Sigmoid colon (tissue), 7 donors: ENCODE data around the gene SPC25. TPM values are rescaled to one million over a fixed set of nuclear protein-coding genes. Genes with fewer than 3 reads are reported as not detected.

ENCODE experiments used
- DNase-seq: peaks from one replicate; pipeline ENCODE4 v3.0.0-alpha.2; 2019
- H3K27ac ChIP-seq, 4 donors: fragments of 200-600 bp; sonication (generic); one replicate each; pipeline ENCODE4 v1.5.1; 2016 to 2019; ENCODE audit warnings: mild to moderate bottlenecking in 1 of 4
- H3K27me3 ChIP-seq, 3 donors: fragments of 200-600 bp; sonication (generic); one replicate each; pipeline ENCODE4 v1.5.1; 2019; ENCODE audit warnings: mild to moderate bottlenecking in 1 of 3
- H3K36me3 ChIP-seq, 4 donors: fragments of 200-600 bp; sonication (generic); one replicate each; pipeline ENCODE4 v1.5.1; 2016 to 2019
- H3K4me1 ChIP-seq, 4 donors: fragments of 200-600 bp; sonication (generic); one replicate each; pipeline ENCODE4 v1.5.1; 2017 to 2019
- H3K4me3 ChIP-seq, 4 donors: fragments of 200-600 bp; sonication (generic); one replicate each; pipeline ENCODE4 v1.5.1; 2017 to 2019; ENCODE audit warnings: mild to moderate bottlenecking in 2 of 4, moderate library complexity in 1 of 4
- H3K9me3 ChIP-seq, 4 donors: fragments of 200-600 bp in 3 of 4; sonication (generic) in 3 of 4; one replicate each; pipeline versions ENCODE4 v1.5.1 to v1.6.1; 2013 to 2019
- CTCF ChIP-seq, 4 experiments: fragments of 450-650 bp in 3 of 4; fragments of 200-600 bp in 1 of 4; IDR thresholded peaks; one replicate each; pipeline ENCODE4 v1.5.1; 2016 to 2019; ENCODE audit warnings: antibody characterized with exemption in 4 of 4, mild to moderate bottlenecking in 3 of 4, moderate library complexity in 2 of 4
- EP300 ChIP-seq, 4 donors: sonication (generic); formaldehyde crosslinking; IDR thresholded peaks; one replicate each; pipeline ENCODE4 v1.6.1; 2017; ENCODE audit warnings: antibody characterized with exemption in 4 of 4
- POLR2A ChIP-seq, 2 donors: fragments of 450-650 bp; IDR thresholded peaks; one replicate each; pipeline ENCODE4 v1.6.1; 2016; ENCODE audit warnings: antibody characterized with exemption in 2 of 2, mild to moderate bottlenecking in 2 of 2, moderate library complexity in 2 of 2
- POLR2AphosphoS5 ChIP-seq, 4 donors: sonication (generic); formaldehyde crosslinking; IDR thresholded peaks; one replicate each; pipeline ENCODE4 v1.6.1; 2017; ENCODE audit warnings: antibody characterized with exemption in 4 of 4
- WGBS, 2 donors: extraction: QIAGEN DNeasy Blood & Tissue Kit; methylation state at CpG; one replicate each; pipeline ENCODE4 v1.1.7; 2013; 5-methylcytosine and 5-hydroxymethylcytosine counted together
- intact Hi-C: fragments of 100-400 bp; cut with DNase I; formaldehyde crosslinking; loops from one replicate; pipeline ENCODE4 v1.15.1; 2023
- polyA plus RNA-seq, 3 donors: library from polyadenylated mRNA; stranded (reverse); fragments of 200-250 nt; gene quantifications; one replicate each; pipeline ENCODE4 v1.2.3, GENCODE V29; 2013
- total RNA-seq, 4 donors: library from RNA; depleted of rRNA; stranded (reverse); fragments of >200 nt; gene quantifications; one replicate each; pipeline ENCODE4 v1.1.0, GENCODE V29; 2016
- donor health status: healthy with polysubstance abuse.
- donor health status: Bipolar disorder and iron deficiency.
- donor health status: healthy.

Gene SPC25
- total and polyA plus RNA-seq, 7 donors = 0.54 to 9.0 (median 5.6) TPM; not detected in 3

- 57 to 74% methylated on average over 2 of the region's 2 CpGs for WGBS, 2 donors
- no peak for DNase-seq
- Histone ChIP-seq H3K27ac (no peak overlapping the region), H3K4me3 (no peak overlapping the region), H3K4me1 (no peaks in the 10 kb centered on the region), H3K27me3 (no peaks in the 10 kb centered on the region), H3K9me3 (no peaks in the 10 kb centered on the region), H3K36me3 (no peaks in the 10 kb centered on the region)
- TF ChIP-seq POLR2AphosphoS5 (IDR thresholded peaks at IDR 0.05) (no peak), EP300 (IDR thresholded peaks at IDR 0.05) (no peak), POLR2A (IDR thresholded peaks at IDR 0.05) (no peak), CTCF (IDR thresholded peaks at IDR 0.05) (no peak)
- intact Hi-C loops = no loop called here
Measured at GRCh38 chr2:168841445-168841844, 48.8 kb downstream of the SPC25 start.

GRCh38 chr2:168835969-168836368 lies 54.3 kb downstream of the SPC25 start:
- no peaks in the 10 kb centered on the region for H3K9me3 ChIP-seq
- intact Hi-C loops = no loop called here
- 97 to 99% methylated on average over 2 of the region's 2 CpGs for WGBS, 2 donors
- no peaks in the 10 kb centered on the region for H3K27me3 ChIP-seq
- no peak overlapping the region for H3K4me3 ChIP-seq
- no peak for TF ChIP-seq CTCF (IDR thresholded peaks at IDR 0.05)
- TF ChIP-seq POLR2A (IDR thresholded peaks at IDR 0.05) = no peak
- TF ChIP-seq POLR2AphosphoS5 (IDR thresholded peaks at IDR 0.05) = no peak
- H3K4me1 ChIP-seq = no peaks in the 10 kb centered on the region
- no peaks in the 10 kb centered on the region for H3K36me3 ChIP-seq
- H3K27ac ChIP-seq = no peak overlapping the region
- no peak for DNase-seq

- intact Hi-C loops = no loop called here
- no peaks in the 10 kb centered on the region for H3K36me3 ChIP-seq
- no peak overlapping the region for H3K27ac ChIP-seq
- no peaks in the 10 kb centered on the region for H3K9me3 ChIP-seq
- no peak for DNase-seq
- no peaks in the 10 kb centered on the region for H3K4me1 ChIP-seq
- H3K27me3 ChIP-seq = no peaks in the 10 kb centered on the region
- TF ChIP-seq CTCF (IDR thresholded peaks at IDR 0.05) = no peak
- TF ChIP-seq EP300 (IDR thresholded peaks at IDR 0.05) = no peak
- TF ChIP-seq POLR2AphosphoS5 (IDR thresholded peaks at IDR 0.05) = no peak
- TF ChIP-seq POLR2A (IDR thresholded peaks at IDR 0.05) = no peak
- H3K4me3 ChIP-seq = no peak overlapping the region
Measured at GRCh38 chr2:168831662-168832061, 58.6 kb downstream of the SPC25 start.

GRCh38 chr2:168830958-168831357 lies 59.3 kb downstream of the SPC25 start:
- Histone ChIP-seq H3K27ac (no peak overlapping the region), H3K9me3 (no peaks in the 10 kb centered on the region), H3K4me3 (no peak overlapping the region), H3K36me3 (no peaks in the 10 kb centered on the region), H3K27me3 (no peaks in the 10 kb centered on the region), H3K4me1 (no peaks in the 10 kb centered on the region)
- no peak for DNase-seq
- intact Hi-C loops = no loop called here
- TF ChIP-seq CTCF (IDR thresholded peaks at IDR 0.05) (no peak), POLR2AphosphoS5 (IDR thresholded peaks at IDR 0.05) (no peak), EP300 (IDR thresholded peaks at IDR 0.05) (no peak), POLR2A (IDR thresholded peaks at IDR 0.05) (no peak)

- intact Hi-C loops = no loop called here
- Histone ChIP-seq H3K36me3 (no peaks in the 10 kb centered on the region), H3K27ac (no peak overlapping the region), H3K27me3 (no peaks in the 10 kb centered on the region), H3K9me3 (no peaks in the 10 kb centered on the region), H3K4me3 (no peak overlapping the region), H3K4me1 (no peaks in the 10 kb centered on the region)
- DNase-seq = no peak
- TF ChIP-seq POLR2A (IDR thresholded peaks at IDR 0.05) (no peak), POLR2AphosphoS5 (IDR thresholded peaks at IDR 0.05) (no peak), CTCF (IDR thresholded peaks at IDR 0.05) (no peak), EP300 (IDR thresholded peaks at IDR 0.05) (no peak)
Measured at GRCh38 chr2:168825126-168825525, 65.1 kb downstream of the SPC25 start.
